Osteocyte (in vitro differentiated cells): Measurements from ENCODE around the gene C13orf42. TPM values are rescaled to one million over a fixed set of nuclear protein-coding genes. Genes with fewer than 3 reads are reported as not detected.
"Not testable (repeated sequence)": the region's sequence is repeated elsewhere in the genome, so short reads cannot be mapped to it uniquely, and the experiment has no call there.

Source experiments
- DNase-seq: peaks from one replicate; pipeline ENCODE4 v3.0.0; 2021; ENCODE audit warnings: mixed read lengths; ENCODE audit not compliant: unreplicated experiment; ENCODE audit errors: extremely low spot score
- H3K27ac Mint-ChIP-seq: one replicate; pipeline ENCODE4 v1.8.0; 2021; ENCODE audit warnings: mild to moderate bottlenecking, mixed read lengths; ENCODE audit not compliant: unreplicated experiment
- H3K27me3 Mint-ChIP-seq: one replicate; pipeline ENCODE4 v1.8.0; 2021; ENCODE audit warnings: mixed read lengths; ENCODE audit not compliant: unreplicated experiment
- H3K36me3 Mint-ChIP-seq: one replicate; pipeline ENCODE4 v1.8.0; 2021; ENCODE audit warnings: mixed read lengths; ENCODE audit not compliant: unreplicated experiment
- H3K4me1 Mint-ChIP-seq: one replicate; pipeline ENCODE4 v1.8.0; 2021; ENCODE audit warnings: mixed read lengths; ENCODE audit not compliant: unreplicated experiment
- H3K4me3 Mint-ChIP-seq: one replicate; pipeline ENCODE4 v1.8.0; 2021; ENCODE audit warnings: mild to moderate bottlenecking, moderate library complexity, mixed read lengths; ENCODE audit not compliant: unreplicated experiment
- H3K9me3 Mint-ChIP-seq: one replicate; pipeline ENCODE4 v1.8.0; 2021; ENCODE audit warnings: mixed read lengths; ENCODE audit not compliant: unreplicated experiment
- CTCF ChIP-seq: fragments of 200-600 bp; sonication (generic); IDR thresholded peaks from 2 replicates; pipeline ENCODE4 v1.5.0; 2021; ENCODE audit warnings: antibody characterized with exemption, mild to moderate bottlenecking, moderate library complexity
- total RNA-seq: library from RNA; stranded (reverse); gene quantifications from 2 replicates; pipeline ENCODE4 v1.2.1, GENCODE V29; 2021

Gene C13orf42
- total RNA-seq, 1 donor from 2014 or later: not detected

GRCh38 chr13:51122868-51123566, 11.9 kb upstream of the C13orf42 start:
- Mint-ChIP-seq H3K4me3 (no peak overlapping the region), H3K9me3 (peaks cover under 1% of the 10 kb centered on the region), H3K27ac (no peak overlapping the region), H3K27me3 (peaks cover 35% of the 10 kb centered on the region), H3K36me3 (no peaks in the 10 kb centered on the region), H3K4me1 (no peaks in the 10 kb centered on the region)
- no peak for DNase-seq
- no peak for TF ChIP-seq CTCF

GRCh38 chr13:51120873-51121272, 9.8 kb upstream of the C13orf42 start:
- not testable (repeated sequence) for H3K27ac Mint-ChIP-seq, H3K9me3 Mint-ChIP-seq, H3K4me1 Mint-ChIP-seq, H3K36me3 Mint-ChIP-seq, H3K4me3 Mint-ChIP-seq
- peaks cover 40% of the 10 kb centered on the region for H3K27me3 Mint-ChIP-seq
- TF ChIP-seq CTCF: peak; percentile 33
- peak; percentile 51 for DNase-seq

GRCh38 chr13:51118809-51119431, 7.8 kb upstream of the C13orf42 start:
- peaks cover 28% of the 10 kb centered on the region for H3K27me3 Mint-ChIP-seq
- no peak for DNase-seq
- peaks cover 8% of the 10 kb centered on the region for H3K9me3 Mint-ChIP-seq
- H3K27ac Mint-ChIP-seq: no peak overlapping the region
- no peaks in the 10 kb centered on the region for H3K36me3 Mint-ChIP-seq
- no peak overlapping the region for H3K4me3 Mint-ChIP-seq
- no peak for TF ChIP-seq CTCF
- no peaks in the 10 kb centered on the region for H3K4me1 Mint-ChIP-seq

- no peak overlapping the region for H3K4me3 Mint-ChIP-seq
- no peak for TF ChIP-seq CTCF
- peaks cover 2% of the 10 kb centered on the region for H3K4me1 Mint-ChIP-seq
- no peak overlapping the region for H3K27ac Mint-ChIP-seq
- DNase-seq: no peak
- H3K27me3 Mint-ChIP-seq: peaks cover 20% of the 10 kb centered on the region
- H3K36me3 Mint-ChIP-seq: no peaks in the 10 kb centered on the region
- peaks cover 8% of the 10 kb centered on the region for H3K9me3 Mint-ChIP-seq
These were observed 2.9 kb upstream of the C13orf42 start for GRCh38 chr13:51113969-51114368.

- Mint-ChIP-seq H3K27ac (no peak overlapping the region), H3K4me1 (peaks cover 2% of the 10 kb centered on the region), H3K4me3 (no peak overlapping the region), H3K27me3 (peaks cover 20% of the 10 kb centered on the region), H3K36me3 (no peaks in the 10 kb centered on the region), H3K9me3 (peaks cover 8% of the 10 kb centered on the region)
- no peak for TF ChIP-seq CTCF
- DNase-seq: no peak
These were observed 2.3 kb upstream of the C13orf42 start for GRCh38 chr13:51113186-51113881.
